ENCODE measurements around the gene NOP58.

DNA sequence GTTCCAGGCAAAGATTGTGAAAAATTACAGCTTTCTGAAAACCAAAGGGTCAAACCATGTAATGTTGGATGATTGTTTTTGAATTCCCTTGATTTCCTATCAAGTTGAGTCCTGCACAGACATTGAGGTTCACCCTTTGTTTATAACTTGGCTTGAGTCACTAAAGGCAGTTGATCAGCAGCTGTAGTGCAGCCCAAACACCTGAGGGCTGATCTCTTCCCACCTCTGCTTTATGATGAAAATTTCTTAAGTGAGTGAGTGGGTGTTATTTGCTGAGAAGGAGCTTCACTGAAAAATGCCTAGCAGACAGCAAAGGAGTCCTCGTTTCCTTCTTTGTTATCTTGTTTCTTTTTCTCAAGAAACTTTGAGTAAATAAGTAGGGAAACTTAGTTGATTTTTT, 78.6 kb downstream of the NOP58 start:
- TF ChIP-seq, protein P1, sequence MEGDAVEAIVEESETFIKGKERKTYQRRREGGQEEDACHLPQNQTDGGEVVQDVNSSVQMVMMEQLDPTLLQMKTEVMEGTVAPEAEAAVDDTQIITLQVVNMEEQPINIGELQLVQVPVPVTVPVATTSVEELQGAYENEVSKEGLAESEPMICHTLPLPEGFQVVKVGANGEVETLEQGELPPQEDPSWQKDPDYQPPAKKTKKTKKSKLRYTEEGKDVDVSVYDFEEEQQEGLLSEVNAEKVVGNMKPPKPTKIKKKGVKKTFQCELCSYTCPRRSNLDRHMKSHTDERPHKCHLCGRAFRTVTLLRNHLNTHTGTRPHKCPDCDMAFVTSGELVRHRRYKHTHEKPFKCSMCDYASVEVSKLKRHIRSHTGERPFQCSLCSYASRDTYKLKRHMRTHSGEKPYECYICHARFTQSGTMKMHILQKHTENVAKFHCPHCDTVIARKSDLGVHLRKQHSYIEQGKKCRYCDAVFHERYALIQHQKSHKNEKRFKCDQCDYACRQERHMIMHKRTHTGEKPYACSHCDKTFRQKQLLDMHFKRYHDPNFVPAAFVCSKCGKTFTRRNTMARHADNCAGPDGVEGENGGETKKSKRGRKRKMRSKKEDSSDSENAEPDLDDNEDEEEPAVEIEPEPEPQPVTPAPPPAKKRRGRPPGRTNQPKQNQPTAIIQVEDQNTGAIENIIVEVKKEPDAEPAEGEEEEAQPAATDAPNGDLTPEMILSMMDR (IDR thresholded peaks at IDR 0.05): no peak
- no peak for TF ChIP-seq POLR2A (IDR thresholded peaks at IDR 0.05)

Measured in thyroid gland (tissue), 4 donors.